ENCODE results near the gene TEAD3. TPM values are rescaled to one million over a fixed set of nuclear protein-coding genes. Genes with fewer than 3 reads are reported as not detected.
A peak's percentile ranks its signal among the peaks of the same experiment; 100 is the strongest.

TEAD3 gene
- total and polyA plus RNA-seq, 11 donors, result 25.8 to 54.3 (median 35.2) TPM

- intact Hi-C loops (cut with DNase I), result no loop called here
- WGBS, 4 donors, result 82 to 93% (median 89%) methylated on average over 2 of the region's 2 CpGs
- no peak for DNase-seq
- no peak overlapping the region for H3K4me3 ChIP-seq
- ATAC-seq, result no peak
- TF ChIP-seq POLR2A (IDR thresholded peaks at IDR 0.05) (no peak), CTCF (IDR thresholded peaks at IDR 0.05) (no peak)
- peaks cover 0 to 28% (median 26%) of the 10 kb centered on the region in 9 donors for H3K36me3 ChIP-seq
- H3K4me1 ChIP-seq, result peaks cover 0 to 17% (median 0%) of the 10 kb centered on the region in 12 donors
- no peak overlapping the region for H3K27ac ChIP-seq
- peaks cover 0 to 24% (median 12%) of the 10 kb centered on the region in 12 donors for H3K9me3 ChIP-seq
- H3K27me3 ChIP-seq, result no peaks in the 10 kb centered on the region
Observed at GRCh38 chr6:35429463-35429862, 67.4 kb downstream of the TEAD3 start.

GRCh38 chr6:35428421-35429149, 68.3 kb downstream of the TEAD3 start:
- H3K36me3 ChIP-seq, result peaks cover 0 to 35% (median 33%) of the 10 kb centered on the region in 9 donors
- WGBS, 4 donors, result 90 to 93% (median 90%) methylated on average over 10 of the region's 10 CpGs
- TF ChIP-seq CTCF (IDR thresholded peaks at IDR 0.05), result no peak
- no peak for TF ChIP-seq POLR2A (IDR thresholded peaks at IDR 0.05)
- H3K4me1 ChIP-seq, result peaks cover 0 to 17% (median 0%) of the 10 kb centered on the region in 12 donors
- intact Hi-C loops (cut with DNase I), result no loop called here
- ATAC-seq, result no peak
- no peak overlapping the region for H3K4me3 ChIP-seq
- H3K27ac ChIP-seq, result no peak overlapping the region
- DNase-seq, result no peak
- no peaks in the 10 kb centered on the region for H3K27me3 ChIP-seq
- H3K9me3 ChIP-seq, result peaks cover 0 to 24% (median 12%) of the 10 kb centered on the region in 12 donors

- Histone ChIP-seq H3K9me3 (peaks cover 0 to 24% (median 12%) of the 10 kb centered on the region in 12 donors), H3K27ac (no peak overlapping the region), H3K4me1 (peaks cover 0 to 17% (median 0%) of the 10 kb centered on the region in 12 donors), H3K27me3 (no peaks in the 10 kb centered on the region), H3K36me3 (peaks cover 0 to 40% (median 35%) of the 10 kb centered on the region in 9 donors), H3K4me3 (no peak overlapping the region)
- TF ChIP-seq CTCF (IDR thresholded peaks at IDR 0.05) (no peak), POLR2A (IDR thresholded peaks at IDR 0.05) (no peak)
- WGBS, 4 donors, result 83 to 89% (median 86%) methylated on average over 8 to 9 of the region's 9 CpGs
- ATAC-seq, result no peak
- DNase-seq, result no peak
- intact Hi-C loops (cut with DNase I), result no loop called here
Observed at GRCh38 chr6:35427851-35428321, 69.0 kb downstream of the TEAD3 start.

GRCh38 chr6:35427435-35427834, 69.4 kb downstream of the TEAD3 start:
- TF ChIP-seq POLR2A (IDR thresholded peaks at IDR 0.05), result no peak
- TF ChIP-seq CTCF (IDR thresholded peaks at IDR 0.05), result no peak
- Histone ChIP-seq H3K4me3 (no peak overlapping the region), H3K27me3 (no peaks in the 10 kb centered on the region), H3K27ac (no peak overlapping the region), H3K36me3 (peaks cover 0 to 44% (median 39%) of the 10 kb centered on the region in 9 donors), H3K4me1 (peaks cover 0 to 17% (median 0%) of the 10 kb centered on the region in 12 donors), H3K9me3 (peaks cover 0 to 24% (median 12%) of the 10 kb centered on the region in 12 donors)
- no peak for DNase-seq
- WGBS, 4 donors, result 94 to 96% (median 95%) methylated on average over 2 to 5 of the region's 5 CpGs
- intact Hi-C loops (cut with DNase I), result no loop called here
- peak in 2 of 4 donors; percentile 21 to 30 for ATAC-seq
